Activated naive CD8-positive, alpha-beta T cell treated with anti-CD3 and anti-CD28 coated beads, Interleukin-2, amount 50 U/mL, for 16 hours (primary cell): ENCODE data around the gene VAMP1.
"Not testable (repeated sequence)": the region's sequence is repeated elsewhere in the genome, so short reads cannot be mapped to it uniquely, and the experiment has no call there.

ENCODE experiments used
- DNase-seq: peaks from one replicate; pipeline ENCODE4 v3.0.0-alpha.2; 2020; ENCODE audit warnings: low read depth, low spot score

The VAMP1 gene

DNA sequence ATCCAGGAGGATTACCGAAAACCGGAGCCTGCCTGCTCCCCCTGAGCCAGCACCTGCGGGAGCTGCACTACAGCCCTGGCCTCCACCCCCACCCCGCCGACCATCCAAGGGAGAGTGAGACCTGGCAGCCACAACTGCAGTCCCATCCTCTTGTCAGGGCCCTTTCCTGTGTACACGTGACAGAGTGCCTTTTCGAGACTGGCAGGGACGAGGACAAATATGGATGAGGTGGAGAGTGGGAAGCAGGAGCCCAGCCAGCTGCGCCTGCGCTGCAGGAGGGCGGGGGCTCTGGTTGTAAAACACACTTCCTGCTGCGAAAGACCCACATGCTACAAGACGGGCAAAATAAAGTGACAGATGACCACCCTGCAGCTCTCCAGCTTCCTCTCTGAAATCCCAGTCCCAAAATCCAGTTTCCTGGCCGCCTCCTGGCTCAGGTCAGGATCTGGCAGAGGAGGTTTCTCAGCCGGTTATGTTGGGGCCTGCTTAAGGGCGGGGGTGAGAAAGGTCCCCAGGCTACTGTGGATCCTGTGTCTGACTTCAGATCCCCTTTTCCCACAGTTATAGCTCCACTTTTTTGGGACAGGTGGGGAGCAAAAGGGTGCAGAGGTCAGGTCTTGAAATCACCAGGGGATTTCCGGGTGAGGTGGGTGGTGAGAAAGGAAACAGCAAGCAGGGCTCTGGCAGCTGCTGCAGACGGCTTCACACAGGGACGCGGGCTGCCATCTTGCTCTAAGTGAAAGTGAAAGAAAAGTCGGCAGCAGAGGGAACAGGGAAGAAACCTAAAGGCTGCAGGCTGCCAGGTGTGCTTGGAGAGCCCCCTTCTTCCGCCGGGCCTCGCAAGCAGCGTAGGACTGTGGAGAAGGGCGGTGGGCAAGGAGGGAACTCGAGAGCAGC lies 18.9 kb downstream of the VAMP1 start, which contains the start of gene TAPBPL:
Gene TAPBPL, plus strand, starts transcription at position 695 of the 897 bp plus-strand sequence. CDS start 207 bp downstream, outside the sequence.
- peak; percentile 62 for DNase-seq

DNA sequence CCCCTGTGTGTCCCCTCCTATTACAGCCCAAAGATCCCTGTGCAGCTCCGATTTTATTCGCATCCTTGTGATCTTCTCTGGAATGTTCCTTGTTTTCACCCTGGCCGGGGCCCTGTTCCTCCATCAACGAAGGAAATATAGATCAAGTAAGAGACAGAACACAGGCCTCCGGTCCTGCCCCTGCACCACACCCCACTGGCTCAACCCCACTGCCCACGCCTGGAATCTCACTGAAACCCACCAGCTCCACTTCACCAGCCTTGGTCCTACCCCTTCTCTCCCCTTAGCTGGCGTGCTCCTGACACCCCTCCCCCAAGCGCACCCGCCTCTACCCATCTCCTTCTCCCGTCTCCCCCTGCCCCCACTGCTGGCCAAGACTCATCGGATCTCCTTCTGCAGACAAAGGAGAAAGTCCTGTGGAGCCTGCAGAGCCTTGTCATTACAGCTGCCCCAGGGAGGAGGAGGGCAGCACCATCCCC lies 19.6 kb downstream of the VAMP1 start:
- no peak for DNase-seq

DNA sequence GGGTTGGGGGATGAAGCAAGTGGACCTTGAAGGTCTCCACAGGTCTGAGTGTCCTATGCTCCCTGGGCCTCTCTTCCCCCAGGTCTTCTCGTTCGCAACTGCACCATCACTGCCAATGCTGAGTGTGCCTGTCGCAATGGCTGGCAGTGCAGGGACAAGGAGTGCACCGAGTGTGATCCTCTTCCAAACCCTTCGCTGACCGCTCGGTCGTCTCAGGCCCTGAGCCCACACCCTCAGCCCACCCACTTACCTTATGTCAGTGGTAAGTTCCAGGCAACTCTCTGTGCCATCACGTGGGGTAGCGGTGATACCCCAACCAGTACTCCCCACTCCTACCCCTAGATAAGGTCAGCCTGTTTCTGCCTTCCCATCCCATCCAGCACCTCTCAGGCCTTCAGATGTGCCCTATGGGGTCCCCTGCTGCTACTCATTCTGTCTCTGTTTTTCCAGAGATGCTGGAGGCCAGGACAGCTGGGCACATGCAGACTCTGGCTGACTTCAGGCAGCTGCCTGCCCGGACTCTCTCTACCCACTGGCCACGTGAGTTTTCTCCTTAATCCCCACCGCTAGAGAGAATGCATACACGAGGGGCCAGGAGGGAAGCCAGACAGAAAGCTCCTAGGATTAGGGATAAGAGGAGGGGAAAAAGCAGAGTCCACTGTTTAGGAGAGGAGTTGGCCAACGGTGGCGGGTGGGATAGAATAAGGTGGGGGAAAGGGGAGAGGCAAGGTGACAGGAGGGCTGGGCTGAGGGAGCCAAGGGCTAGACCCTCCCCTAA lies 20.2 kb downstream of the VAMP1 start:
- DNase-seq, result no peak

DNA sequence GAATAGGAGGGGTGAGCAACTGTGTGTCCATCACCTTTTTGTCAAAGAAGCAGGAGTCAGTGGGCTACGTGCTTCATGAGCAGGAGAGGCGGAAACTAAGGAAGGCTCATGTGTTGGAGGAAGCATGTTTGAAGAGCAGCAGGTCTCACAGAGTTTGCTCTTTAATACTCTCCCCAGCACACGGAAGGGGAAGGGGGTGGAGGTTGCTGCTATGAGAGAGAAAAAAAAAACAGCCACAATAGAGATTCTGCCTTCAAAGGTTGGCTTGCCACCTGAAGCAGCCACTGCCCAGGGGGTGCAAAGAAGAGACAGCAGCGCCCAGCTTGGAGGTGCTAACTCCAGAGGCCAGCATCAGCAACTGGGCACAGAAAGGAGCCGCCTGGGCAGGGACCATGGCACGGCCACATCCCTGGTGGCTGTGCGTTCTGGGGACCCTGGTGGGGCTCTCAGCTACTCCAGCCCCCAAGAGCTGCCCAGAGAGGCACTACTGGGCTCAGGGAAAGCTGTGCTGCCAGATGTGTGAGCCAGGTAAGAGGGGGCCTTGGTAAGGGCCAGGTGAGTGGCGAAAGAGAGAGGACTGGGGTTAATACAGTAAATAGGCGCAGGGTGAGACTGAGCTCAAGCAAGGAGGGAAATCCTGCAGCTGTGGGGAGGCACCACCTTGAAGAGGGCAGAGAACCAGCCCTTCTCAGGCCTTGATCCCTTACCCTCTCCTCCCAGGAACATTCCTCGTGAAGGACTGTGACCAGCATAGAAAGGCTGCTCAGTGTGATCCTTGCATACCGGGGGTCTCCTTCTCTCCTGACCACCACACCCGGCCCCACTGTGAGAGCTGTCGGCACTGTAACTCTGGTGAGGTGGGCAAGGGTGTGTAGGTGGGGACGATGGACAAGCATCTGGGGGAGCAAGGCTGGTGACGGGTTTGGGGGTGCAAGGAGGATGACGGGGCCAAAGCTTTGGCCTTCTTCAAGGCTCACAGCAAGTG lies 25.5 kb downstream of the VAMP1 start, which contains the start of gene CD27:
Gene CD27, plus strand, starts transcription at position 252 of the 985 bp plus-strand sequence. Its CDS starts 141 bp downstream, at position 393.
- DNase-seq, result no peak

- no peak for DNase-seq
These were observed 26.4 kb downstream of the VAMP1 start for GRCh38 chr12:6444031-6444430.

DNA sequence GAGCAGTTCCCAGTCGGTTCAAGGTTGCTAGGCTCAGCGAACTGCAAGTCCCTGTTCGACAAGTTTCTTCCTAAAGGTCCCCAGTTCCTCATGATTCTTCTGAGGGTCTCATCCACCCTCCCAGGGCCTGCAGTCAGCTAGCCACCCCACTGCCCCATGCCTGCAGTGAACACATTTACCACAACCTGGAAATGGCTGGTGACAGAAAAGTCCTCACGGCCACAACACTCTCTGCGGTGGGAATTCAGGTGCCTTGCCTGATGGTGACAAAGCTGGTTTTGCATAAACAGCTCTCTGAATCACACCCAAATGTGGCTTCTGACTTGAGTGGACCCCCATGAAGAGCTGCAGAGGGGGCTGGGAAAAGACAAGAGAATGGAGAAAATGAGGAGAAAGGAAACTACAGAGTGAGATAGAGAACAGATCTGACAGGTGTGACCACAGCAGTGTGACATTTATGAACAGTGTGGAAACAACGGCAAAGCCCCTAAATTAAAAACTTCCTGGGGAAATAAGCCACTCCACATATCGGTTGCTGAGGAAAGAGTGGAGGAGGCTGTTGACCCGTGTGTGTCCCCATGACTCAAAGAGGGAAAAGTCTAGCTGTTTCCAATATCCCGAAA lies 27.0 kb downstream of the VAMP1 start:
- DNase-seq, result no peak

GRCh38 chr12:6442836-6443235 lies 27.6 kb downstream of the VAMP1 start:
- no peak for DNase-seq

GRCh38 chr12:6440391-6440790 lies 30.1 kb downstream of the VAMP1 start:
- no peak for DNase-seq

- DNase-seq, result no peak
These were observed 32.1 kb downstream of the VAMP1 start for GRCh38 chr12:6438345-6438744.

GRCh38 chr12:6437586-6437985 lies 32.9 kb downstream of the VAMP1 start:
- no peak for DNase-seq

GRCh38 chr12:6435961-6436715 lies 34.3 kb downstream of the VAMP1 start:
- DNase-seq, result no peak

GRCh38 chr12:6434205-6435140 lies 36.0 kb downstream of the VAMP1 start:
- no peak for DNase-seq

DNA sequence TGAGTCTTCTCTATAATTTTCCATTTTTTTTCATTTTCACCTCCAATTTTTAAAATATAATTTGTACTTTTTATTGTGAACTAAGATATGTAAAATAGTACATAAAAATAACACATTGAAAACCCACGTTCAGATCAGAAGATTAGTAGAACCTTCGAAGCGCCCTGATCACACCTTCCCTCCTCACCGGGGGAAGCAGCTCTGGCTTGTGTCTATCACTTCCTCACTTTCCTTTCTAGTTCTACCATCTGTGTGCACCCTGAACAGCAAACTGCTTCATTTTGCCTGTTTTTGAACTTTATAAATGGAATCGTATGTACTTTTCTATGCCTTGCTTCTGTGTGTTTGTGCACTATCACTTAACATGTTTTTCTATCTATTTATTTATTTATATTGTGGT lies 37.5 kb downstream of the VAMP1 start:
- DNase-seq, result no peak

DNA sequence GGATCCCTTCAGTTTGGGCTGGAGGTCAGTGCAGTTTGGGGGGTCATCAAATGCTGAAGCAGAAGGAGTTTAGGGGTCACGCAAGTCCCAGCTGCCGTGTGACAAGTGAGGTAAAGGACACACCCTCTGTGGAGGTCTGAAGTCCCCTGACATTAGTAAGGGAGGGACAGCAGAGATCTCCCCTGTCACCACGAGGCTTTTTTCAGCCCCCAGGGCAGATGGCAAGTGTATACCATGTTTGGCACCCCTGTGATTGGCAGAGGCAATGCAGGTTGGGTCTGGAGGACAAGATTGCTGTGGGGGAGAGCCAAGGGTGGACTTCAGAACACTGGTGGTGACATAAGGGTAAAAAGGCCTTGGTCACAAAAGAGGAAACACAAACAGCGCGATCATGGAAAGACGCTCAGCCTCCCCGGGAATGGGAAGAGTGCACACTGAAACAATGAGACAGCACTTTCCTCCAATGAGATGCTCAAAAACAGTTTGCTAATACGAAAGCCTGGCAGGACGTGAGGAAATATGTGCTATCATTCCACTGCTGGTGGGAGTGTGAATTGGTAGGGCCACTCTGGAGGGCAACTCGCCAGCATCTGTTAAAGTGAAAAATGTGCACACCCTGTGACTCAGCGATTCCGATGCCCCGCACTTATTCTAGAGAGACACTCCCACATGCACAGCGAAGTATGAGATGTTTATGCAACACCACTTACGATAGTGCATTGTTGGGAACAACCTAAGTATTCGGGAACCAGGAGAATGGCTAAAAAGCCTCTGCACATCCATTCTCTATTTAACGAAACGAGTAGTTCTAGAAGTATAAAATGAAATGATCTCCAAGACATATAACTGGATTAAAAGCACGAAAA lies 40.1 kb downstream of the VAMP1 start:
- DNase-seq, result no peak

- DNase-seq, result no peak
These were observed 42.2 kb downstream of the VAMP1 start for GRCh38 chr12:6428326-6428725.

GRCh38 chr12:6427796-6428195 lies 42.7 kb downstream of the VAMP1 start:
- DNase-seq, result not testable (repeated sequence)

- DNase-seq, result peak; percentile 84
These were observed 43.4 kb downstream of the VAMP1 start for GRCh38 chr12:6426882-6427671.
